Hepatocyte (in vitro differentiated cells): ENCODE data around the gene GSTT2.

Source experiments
- EZH2 ChIP-seq: fragments of 200-600 bp; sonication (generic); IDR thresholded peaks from 2 replicates; pipeline ENCODE4 v1.6.1; 2016; ENCODE audit warnings: antibody characterized with exemption, mild to moderate bottlenecking, borderline replicate concordance
- EZH2phosphoT487 ChIP-seq: fragments of 200-600 bp; sonication (generic); IDR thresholded peaks from one replicate; pipeline ENCODE4 v1.6.1; 2018; ENCODE audit warnings: antibody characterized with exemption, mild to moderate bottlenecking, low read depth, moderate library complexity; ENCODE audit not compliant: unreplicated experiment, severe bottlenecking
- TF ChIP-seq, protein P1 (sequence below): fragments of 200-600 bp; sonication (generic); IDR thresholded peaks from 2 replicates; pipeline ENCODE4 v1.5.1; 2016; ENCODE audit warnings: antibody characterized with exemption, mild to moderate bottlenecking; ENCODE audit not compliant: poor library complexity

DNA sequence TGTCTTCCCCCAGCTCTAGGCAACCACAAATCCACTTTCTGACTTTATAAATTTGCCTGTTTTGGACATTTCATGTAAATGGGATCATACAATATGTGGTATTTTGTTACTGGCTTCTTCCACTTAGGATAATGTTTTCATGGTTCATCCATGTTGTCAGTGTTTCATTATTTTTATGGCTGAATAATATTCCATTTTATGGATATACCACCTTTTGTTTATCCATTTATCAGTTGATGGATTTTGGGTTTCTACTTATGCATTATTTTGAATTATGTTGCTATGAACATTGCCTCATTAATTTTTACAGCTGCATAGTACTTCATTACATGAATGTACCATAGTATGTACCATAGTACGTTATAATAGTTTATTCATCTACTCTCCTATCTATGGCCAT, 36.2 kb downstream of the GSTT2 start:
- TF ChIP-seq, protein P1, sequence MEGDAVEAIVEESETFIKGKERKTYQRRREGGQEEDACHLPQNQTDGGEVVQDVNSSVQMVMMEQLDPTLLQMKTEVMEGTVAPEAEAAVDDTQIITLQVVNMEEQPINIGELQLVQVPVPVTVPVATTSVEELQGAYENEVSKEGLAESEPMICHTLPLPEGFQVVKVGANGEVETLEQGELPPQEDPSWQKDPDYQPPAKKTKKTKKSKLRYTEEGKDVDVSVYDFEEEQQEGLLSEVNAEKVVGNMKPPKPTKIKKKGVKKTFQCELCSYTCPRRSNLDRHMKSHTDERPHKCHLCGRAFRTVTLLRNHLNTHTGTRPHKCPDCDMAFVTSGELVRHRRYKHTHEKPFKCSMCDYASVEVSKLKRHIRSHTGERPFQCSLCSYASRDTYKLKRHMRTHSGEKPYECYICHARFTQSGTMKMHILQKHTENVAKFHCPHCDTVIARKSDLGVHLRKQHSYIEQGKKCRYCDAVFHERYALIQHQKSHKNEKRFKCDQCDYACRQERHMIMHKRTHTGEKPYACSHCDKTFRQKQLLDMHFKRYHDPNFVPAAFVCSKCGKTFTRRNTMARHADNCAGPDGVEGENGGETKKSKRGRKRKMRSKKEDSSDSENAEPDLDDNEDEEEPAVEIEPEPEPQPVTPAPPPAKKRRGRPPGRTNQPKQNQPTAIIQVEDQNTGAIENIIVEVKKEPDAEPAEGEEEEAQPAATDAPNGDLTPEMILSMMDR = no peak
- TF ChIP-seq EZH2 = no peak
- no peak for TF ChIP-seq EZH2phosphoT487
